GM23338 (cell line): Measurements from ENCODE around the gene INPP5A. TPM values are rescaled to one million over a fixed set of nuclear protein-coding genes. Genes with fewer than 3 reads are reported as not detected.

Source experiments
- ATAC-seq: fragments of 200-7000 bp; cut with Tn5 transposase; 3 replicates; pipeline ENCODE4 v1.9.1; 2020
- DNase-seq: peaks from one replicate; pipeline ENCODE4 v3.0.0-alpha.2; 2015; ENCODE audit warnings: low spot score
- H2AFZ ChIP-seq: fragments of 200-600 bp; sonication (generic); 2 replicates; pipeline ENCODE4 v1.8.0; 2016; ENCODE audit warnings: antibody characterized with exemption, mild to moderate bottlenecking, moderate library complexity
- H3F3A ChIP-seq: fragments of 200-600 bp; sonication (generic); replicated peaks from 2 replicates; pipeline ENCODE4 v1.8.0; 2017; ENCODE audit warnings: antibody characterized with exemption, mixed run types, low read depth
- H3K27ac ChIP-seq: fragments of 200-600 bp; sonication (generic); 2 replicates; pipeline ENCODE4 v1.6.1; 2016; ENCODE audit warnings: low read depth
- H3K27me3 ChIP-seq: fragments of 200-600 bp; sonication (generic); 2 replicates; pipeline ENCODE4 v1.8.0; 2016; ENCODE audit warnings: mild to moderate bottlenecking, mixed run types, moderate library complexity; ENCODE audit not compliant: insufficient read depth
- H3K36me3 ChIP-seq: fragments of 200-600 bp; sonication (generic); 2 replicates; pipeline ENCODE4 v1.8.0; 2016; ENCODE audit warnings: mild to moderate bottlenecking; ENCODE audit not compliant: insufficient read depth
- H3K4me1 ChIP-seq: fragments of 200-600 bp; sonication (generic); 2 replicates; pipeline ENCODE4 v1.8.0; 2016; ENCODE audit warnings: mild to moderate bottlenecking, moderate library complexity; ENCODE audit not compliant: insufficient read depth
- H3K4me2 ChIP-seq: fragments of 200-600 bp; sonication (generic); 2 replicates; pipeline ENCODE4 v1.7.1; 2017; ENCODE audit warnings: mixed run types
- H3K4me3 ChIP-seq: fragments of 200-600 bp; sonication (generic); 2 replicates; pipeline ENCODE4 v1.6.1; 2016; ENCODE audit warnings: mixed run types
- H3K79me2 ChIP-seq: fragments of 200-600 bp; sonication (generic); replicated peaks from 2 replicates; pipeline ENCODE4 v1.8.0; 2017; ENCODE audit warnings: mild to moderate bottlenecking; ENCODE audit not compliant: insufficient read depth
- H3K9me2 ChIP-seq: fragments of 200-600 bp; sonication (generic); 2 replicates; pipeline ENCODE4 v1.8.0; 2017; ENCODE audit not compliant: insufficient read depth
- H4K20me1 ChIP-seq: fragments of 200-600 bp; sonication (generic); replicated peaks from 2 replicates; pipeline ENCODE4 v1.8.0; 2017; ENCODE audit warnings: mild to moderate bottlenecking; ENCODE audit not compliant: insufficient read depth
- H3K27ac Mint-ChIP-seq: 2 replicates; pipeline ENCODE4 v1.8.0; 2020; ENCODE audit warnings: inconsistent platforms, mild to moderate bottlenecking, moderate library complexity, mixed read lengths
- H3K27me3 Mint-ChIP-seq: 3 replicates; pipeline ENCODE4 v1.8.0; 2022; ENCODE audit warnings: low read depth, mild to moderate bottlenecking, moderate library complexity, mixed read lengths, inconsistent platforms; ENCODE audit not compliant: insufficient read depth, poor library complexity
- H3K36me3 Mint-ChIP-seq: 3 replicates; pipeline ENCODE4 v1.8.0; 2021; ENCODE audit warnings: low read depth, mild to moderate bottlenecking, inconsistent platforms, moderate library complexity, mixed read lengths
- H3K4me1 Mint-ChIP-seq: 3 replicates; pipeline ENCODE4 v1.8.0; 2020; ENCODE audit warnings: mild to moderate bottlenecking, inconsistent platforms, mixed read lengths
- H3K4me3 Mint-ChIP-seq: 3 replicates; pipeline ENCODE4 v1.8.0; 2021; ENCODE audit warnings: moderate library complexity, mild to moderate bottlenecking, inconsistent platforms, mixed read lengths
- H3K9me3 Mint-ChIP-seq: 3 replicates; pipeline ENCODE4 v1.8.0; 2020; ENCODE audit warnings: moderate library complexity, mild to moderate bottlenecking, inconsistent platforms, mixed read lengths
- CREB1 ChIP-seq: fragments of 250-450 bp; sonication (Bioruptor Pico); IDR thresholded peaks from 2 replicates; pipeline ENCODE4 v1.5.0; 2020; ENCODE audit warnings: low read depth, mild to moderate bottlenecking, moderate library complexity
- ETS1 ChIP-seq: IDR thresholded peaks from 2 replicates; pipeline ENCODE4 v1.6.1; 2016; ENCODE audit warnings: antibody characterized with exemption
- EZH2 ChIP-seq: fragments of 200-600 bp; sonication (generic); IDR thresholded peaks from one replicate; pipeline ENCODE4 v1.8.0; 2017; ENCODE audit warnings: antibody characterized with exemption, mild to moderate bottlenecking, low read depth; ENCODE audit not compliant: unreplicated experiment
- EZH2phosphoT487 ChIP-seq: fragments of 200-600 bp; sonication (generic); IDR thresholded peaks from one replicate; pipeline ENCODE4 v1.8.1; 2018; ENCODE audit warnings: antibody characterized with exemption; ENCODE audit not compliant: unreplicated experiment
- JUNB ChIP-seq: IDR thresholded peaks from one replicate; pipeline ENCODE4 v1.6.1; 2016; ENCODE audit warnings: antibody characterized with exemption; ENCODE audit not compliant: unreplicated experiment
- NANOG ChIP-seq: IDR thresholded peaks from 2 replicates; pipeline ENCODE4 v1.6.1; 2016; ENCODE audit warnings: antibody characterized with exemption, borderline replicate concordance
- POLR2AphosphoS5 ChIP-seq: IDR thresholded peaks from 2 replicates; pipeline ENCODE4 v1.6.1; 2016; ENCODE audit warnings: antibody characterized with exemption, low read depth
- STAT1 ChIP-seq: IDR thresholded peaks from one replicate; pipeline ENCODE4 v1.6.1; 2016; ENCODE audit warnings: antibody characterized with exemption; ENCODE audit not compliant: unreplicated experiment
- ZNF114 ChIP-seq: fragments of 250-450 bp; sonication (Bioruptor Pico); IDR thresholded peaks from 2 replicates; pipeline ENCODE4 v1.5.0; 2020; ENCODE audit warnings: mild to moderate bottlenecking, moderate library complexity
- ZNF331 ChIP-seq: fragments of 250-450 bp; sonication (Bioruptor Pico); IDR thresholded peaks from 2 replicates; pipeline ENCODE4 v1.5.0; 2020; ENCODE audit warnings: low read depth, mild to moderate bottlenecking, moderate library complexity
- ZNF462 ChIP-seq: fragments of 250-450 bp; sonication (Bioruptor Pico); IDR thresholded peaks from 2 replicates; pipeline ENCODE4 v1.5.0; 2020; ENCODE audit warnings: mild to moderate bottlenecking, moderate library complexity
- polyA plus RNA-seq: library from polyadenylated mRNA; unstranded; fragments of >200 nt; fragmentation: Nextera tagmentation; extraction: Ambion mirVana; gene quantifications from 2 replicates; pipeline ENCODE4 v1.2.1, GENCODE V29; 2016
- total RNA-seq: library from RNA; depleted of rRNA; stranded (reverse); fragments of >200 nt; shearing (Covaris generic); gene quantifications from 2 replicates; pipeline ENCODE4 v1.2.3, GENCODE V29; 2014
- TF ChIP-seq, protein P1 (sequence below): IDR thresholded peaks from one replicate; pipeline ENCODE4 v1.6.1; 2018; ENCODE audit warnings: antibody characterized with exemption; ENCODE audit not compliant: unreplicated experiment
- TF ChIP-seq, protein P2 (sequence below), 2 experiments: fragments of 200-600 bp in 1 of 2; sonication (generic) in 1 of 2; conservative IDR thresholded peaks; 2 replicates each; pipeline versions ENCODE4 v1.5.1 to v1.6.1; 2016 to 2017; ENCODE audit warnings: antibody characterized with exemption in 2 of 2, low read depth in 2 of 2, mild to moderate bottlenecking in 2 of 2, moderate library complexity in 1 of 2

Gene INPP5A
- total and polyA plus RNA-seq, 2 experiments from 2014 or later, result 5.9 to 40.6 TPM

DNA sequence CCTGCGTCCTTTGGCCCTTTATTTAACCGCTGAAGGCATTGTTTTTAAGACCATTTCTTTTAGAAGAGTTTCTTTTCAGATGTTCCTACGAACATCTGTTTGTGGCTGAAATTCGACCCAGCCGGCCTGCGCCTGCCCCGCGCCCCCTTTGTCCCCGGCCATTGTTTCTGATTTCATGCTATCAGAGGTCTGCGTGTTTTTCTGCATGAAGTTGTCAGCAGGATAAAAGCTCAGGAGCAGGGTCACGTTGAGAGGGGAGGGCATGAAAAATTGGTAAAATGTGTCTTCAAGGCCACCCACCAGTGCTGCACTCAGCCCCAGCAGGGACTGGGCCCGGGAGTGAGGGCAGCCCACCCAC, 205.2 kb downstream of the INPP5A start:
- no peak overlapping the region for H3K4me3 Mint-ChIP-seq
- peaks cover 9% of the 10 kb centered on the region for H3K4me1 ChIP-seq
- 0 out of 2 replicates have a peak, but pooled peaks cover 3% of the 10 kb centered on the region for H3F3A ChIP-seq
- H4K20me1 ChIP-seq, result no peaks in the 10 kb centered on the region
- H3K27ac ChIP-seq, result peak overlapping the region; percentile 74; the same call in 1 of the 2 replicates
- ATAC-seq (peak; percentile 11), DNase-seq (no peak)
- no peaks in the 10 kb centered on the region for H3K36me3 Mint-ChIP-seq
- H2AFZ ChIP-seq, result no peak overlapping the region
- no peaks in the 10 kb centered on the region for H3K9me2 ChIP-seq
- H3K27me3 Mint-ChIP-seq, result peaks cover 2% of the 10 kb centered on the region
- H3K27ac Mint-ChIP-seq, result peak overlapping the region; percentile 70
- H3K79me2 ChIP-seq, result no peaks in the 10 kb centered on the region
- no peak overlapping the region for H3K4me3 ChIP-seq
- peaks cover 30% of the 10 kb centered on the region for H3K4me1 Mint-ChIP-seq
- TF ChIP-seq ETS1 (no peak), EZH2 (no peak), EZH2phosphoT487 (no peak), CREB1 (CRISPR knock-in tag) (no peak), ZNF114 (CRISPR knock-in tag) (no peak), ZNF462 (CRISPR knock-in tag) (no peak), ZNF331 (CRISPR knock-in tag) (no peak), JUNB (no peak), NANOG (no peak), STAT1 (no peak), POLR2AphosphoS5 (no peak)
- TF ChIP-seq, protein P1, sequence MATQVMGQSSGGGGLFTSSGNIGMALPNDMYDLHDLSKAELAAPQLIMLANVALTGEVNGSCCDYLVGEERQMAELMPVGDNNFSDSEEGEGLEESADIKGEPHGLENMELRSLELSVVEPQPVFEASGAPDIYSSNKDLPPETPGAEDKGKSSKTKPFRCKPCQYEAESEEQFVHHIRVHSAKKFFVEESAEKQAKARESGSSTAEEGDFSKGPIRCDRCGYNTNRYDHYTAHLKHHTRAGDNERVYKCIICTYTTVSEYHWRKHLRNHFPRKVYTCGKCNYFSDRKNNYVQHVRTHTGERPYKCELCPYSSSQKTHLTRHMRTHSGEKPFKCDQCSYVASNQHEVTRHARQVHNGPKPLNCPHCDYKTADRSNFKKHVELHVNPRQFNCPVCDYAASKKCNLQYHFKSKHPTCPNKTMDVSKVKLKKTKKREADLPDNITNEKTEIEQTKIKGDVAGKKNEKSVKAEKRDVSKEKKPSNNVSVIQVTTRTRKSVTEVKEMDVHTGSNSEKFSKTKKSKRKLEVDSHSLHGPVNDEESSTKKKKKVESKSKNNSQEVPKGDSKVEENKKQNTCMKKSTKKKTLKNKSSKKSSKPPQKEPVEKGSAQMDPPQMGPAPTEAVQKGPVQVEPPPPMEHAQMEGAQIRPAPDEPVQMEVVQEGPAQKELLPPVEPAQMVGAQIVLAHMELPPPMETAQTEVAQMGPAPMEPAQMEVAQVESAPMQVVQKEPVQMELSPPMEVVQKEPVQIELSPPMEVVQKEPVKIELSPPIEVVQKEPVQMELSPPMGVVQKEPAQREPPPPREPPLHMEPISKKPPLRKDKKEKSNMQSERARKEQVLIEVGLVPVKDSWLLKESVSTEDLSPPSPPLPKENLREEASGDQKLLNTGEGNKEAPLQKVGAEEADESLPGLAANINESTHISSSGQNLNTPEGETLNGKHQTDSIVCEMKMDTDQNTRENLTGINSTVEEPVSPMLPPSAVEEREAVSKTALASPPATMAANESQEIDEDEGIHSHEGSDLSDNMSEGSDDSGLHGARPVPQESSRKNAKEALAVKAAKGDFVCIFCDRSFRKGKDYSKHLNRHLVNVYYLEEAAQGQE, result no peak
- TF ChIP-seq, protein P2, sequence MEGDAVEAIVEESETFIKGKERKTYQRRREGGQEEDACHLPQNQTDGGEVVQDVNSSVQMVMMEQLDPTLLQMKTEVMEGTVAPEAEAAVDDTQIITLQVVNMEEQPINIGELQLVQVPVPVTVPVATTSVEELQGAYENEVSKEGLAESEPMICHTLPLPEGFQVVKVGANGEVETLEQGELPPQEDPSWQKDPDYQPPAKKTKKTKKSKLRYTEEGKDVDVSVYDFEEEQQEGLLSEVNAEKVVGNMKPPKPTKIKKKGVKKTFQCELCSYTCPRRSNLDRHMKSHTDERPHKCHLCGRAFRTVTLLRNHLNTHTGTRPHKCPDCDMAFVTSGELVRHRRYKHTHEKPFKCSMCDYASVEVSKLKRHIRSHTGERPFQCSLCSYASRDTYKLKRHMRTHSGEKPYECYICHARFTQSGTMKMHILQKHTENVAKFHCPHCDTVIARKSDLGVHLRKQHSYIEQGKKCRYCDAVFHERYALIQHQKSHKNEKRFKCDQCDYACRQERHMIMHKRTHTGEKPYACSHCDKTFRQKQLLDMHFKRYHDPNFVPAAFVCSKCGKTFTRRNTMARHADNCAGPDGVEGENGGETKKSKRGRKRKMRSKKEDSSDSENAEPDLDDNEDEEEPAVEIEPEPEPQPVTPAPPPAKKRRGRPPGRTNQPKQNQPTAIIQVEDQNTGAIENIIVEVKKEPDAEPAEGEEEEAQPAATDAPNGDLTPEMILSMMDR (conservative IDR thresholded peaks at IDR 0.05; ENCODE audit: low read depth in 2 of 2), result no peak
- H3K36me3 ChIP-seq, result no peaks in the 10 kb centered on the region
- H3K4me2 ChIP-seq, result no peak overlapping the region
- no peaks in the 10 kb centered on the region for H3K27me3 ChIP-seq
- H3K9me3 Mint-ChIP-seq, result no peaks in the 10 kb centered on the region; the same call in 2 of the 3 replicates
